ENCODE data around the gene KIF17. TPM values are rescaled to one million over a fixed set of nuclear protein-coding genes. Genes with fewer than 3 reads are reported as not detected.

Gene KIF17
- total and polyA plus RNA-seq, 2 of the 8 experiments (the other 6 are each of a cell fraction or from before 2014, with no cell fraction given) = 6.9 to 10.4 TPM

GRCh38 chr1:20705203-20705755 is 12.5 kb downstream of the KIF17 start:
- no peak for FAIRE-seq

More at GRCh38 chr1:20705203-20705755, 12.5 kb downstream of the KIF17 start:
- H3K4ac ChIP-seq (replicated peaks; ENCODE audit: insufficient read length, low read depth, low read length) = no peak overlapping the region
- no peak overlapping the region for H3K18ac ChIP-seq (ENCODE audit: extremely low read depth, low read length)
- no peak overlapping the region for H3K56ac ChIP-seq (replicated peaks; ENCODE audit: insufficient read length, low read depth, low read length)
- no peak overlapping the region for H3K4me2 ChIP-seq (ENCODE audit: insufficient read depth in 1 of 2, low read depth in 2 of 2, low read length in 2 of 2)
- H2AK5ac ChIP-seq (ENCODE audit: low read depth, low read length) = no peak overlapping the region
- H4K91ac ChIP-seq (replicated peaks; ENCODE audit: insufficient read length, low read length) = no peak overlapping the region
- H2BK5ac ChIP-seq (ENCODE audit: low read depth, low read length) = no peak overlapping the region
- peaks cover 8% of the 10 kb centered on the region; the same call in 1 of the 2 replicates for H3K23me2 ChIP-seq (ENCODE audit: low read depth, low read length)
- H3K4me3 ChIP-seq (ENCODE audit: extremely low read depth in 1 of 4, insufficient read depth in 2 of 4, low read depth in 3 of 4, low read length in 4 of 4) = no peak overlapping the region
- no peaks in the 10 kb centered on the region for H3K9me3 ChIP-seq (ENCODE audit: insufficient read depth in 2 of 2, low read depth in 1 of 2, low read length in 1 of 2)
- no peak overlapping the region for H3K14ac ChIP-seq (ENCODE audit: insufficient read length)
- DNase-seq (ENCODE audit: low read depth in 1 of 2, low spot score in 2 of 2) = no peak
- no peaks in the 10 kb centered on the region for H3K4me1 ChIP-seq (replicated peaks in 1 of 4; ENCODE audit: control insufficient read depth in 3 of 4, insufficient read depth in 4 of 4, low read length in 3 of 4)
- 92% methylated on average over 15 of the region's 15 CpGs; no CpG with 5 or more reads in 1 of the 2 experiments for WGBS, 2 experiments (ENCODE audit: extremely low coverage in 1 of 2, insufficient coverage in 1 of 2, insufficient read length in 1 of 2, insufficient replicate concordance in 2 of 2, low coverage in 1 of 2, low lambda C conversion rate in 2 of 2, missing lambda C conversion rate in 1 of 2)
- H3K27me3 ChIP-seq (replicated peaks in 1 of 4; ENCODE audit: control insufficient read depth in 3 of 4, extremely low read depth in 1 of 4, insufficient read depth in 3 of 4, low read length in 3 of 4) = no peaks in the 10 kb centered on the region
- no peak overlapping the region for H3K23ac ChIP-seq (ENCODE audit: insufficient read length)
- H3K36me3 ChIP-seq (ENCODE audit: control insufficient read depth in 2 of 4, insufficient read depth in 4 of 4, low read length in 3 of 4) = no peaks in the 10 kb centered on the region; a peak in 2 of 8 replicates
- H2BK15ac ChIP-seq (ENCODE audit: low read length) = no peak overlapping the region
- H2AFZ ChIP-seq (ENCODE audit: low read length) = no peak overlapping the region
- TF ChIP-seq RBBP5 (IDR thresholded peaks at IDR 0.05; ENCODE audit: borderline replicate concordance, low read depth, low read length) (no peak), CBX5 (IDR thresholded peaks at IDR 0.05; ENCODE audit: low read depth, low read length) (no peak), SIRT6 (IDR thresholded peaks at IDR 0.05; ENCODE audit: low read length) (no peak), TAF1 (IDR thresholded peaks at IDR 0.05; ENCODE audit: low read depth, low read length) (no peak), SP2 (IDR thresholded peaks at IDR 0.05; ENCODE audit: low read length) (no peak), SP4 (IDR thresholded peaks at IDR 0.05; ENCODE audit: low read length) (no peak), KDM5A (IDR thresholded peaks at IDR 0.05; ENCODE audit: low read length) (no peak), SAP30 (IDR thresholded peaks at IDR 0.05; ENCODE audit: insufficient read depth, insufficient replicate concordance, low read length) (no peak), POU5F1 (IDR thresholded peaks at IDR 0.05; ENCODE audit: low read depth, low read length) (no peak), TBP (IDR thresholded peaks at IDR 0.05; ENCODE audit: low read depth, low read length) (no peak), HDAC6 (IDR thresholded peaks at IDR 0.05; ENCODE audit: low read depth, low read length) (no peak), JUN (IDR thresholded peaks at IDR 0.05; ENCODE audit: low read depth, low read length) (no peak), SP1 (IDR thresholded peaks at IDR 0.05; ENCODE audit: low read depth, low read length) (no peak), POLR2A (IDR thresholded peaks at IDR 0.05; ENCODE audit: control extremely low read depth in 1 of 2, low read depth in 2 of 2, low read length in 2 of 2) (no peak), TCF12 (IDR thresholded peaks at IDR 0.05; ENCODE audit: low read depth, low read length) (no peak), YY1 (IDR thresholded peaks at IDR 0.05; ENCODE audit: low read depth, low read length) (no peak)
- H3K27ac ChIP-seq (ENCODE audit: low read depth, low read length) = no peak overlapping the region
- H2BK12ac ChIP-seq (ENCODE audit: low read depth, low read length) = no peak overlapping the region
- no peaks in the 10 kb centered on the region for H3K79me1 ChIP-seq (ENCODE audit: low read depth, low read length)
- H3K79me2 ChIP-seq (ENCODE audit: control insufficient read depth in 1 of 2, insufficient read depth in 2 of 2, low read length in 2 of 2) = no peaks in the 10 kb centered on the region
- H3K9ac ChIP-seq (replicated peaks in 1 of 4; ENCODE audit: extremely low read depth in 1 of 4, low read depth in 3 of 4, low read length in 3 of 4) = no peak overlapping the region
- no peak overlapping the region for H2BK120ac ChIP-seq (replicated peaks; ENCODE audit: low read depth, low read length)
- H4K20me1 ChIP-seq (replicated peaks in 1 of 2; ENCODE audit: control insufficient read depth in 1 of 2, insufficient read depth in 2 of 2, low read length in 2 of 2) = peaks cover 0 to 19% of the 10 kb centered on the region in 2 experiments
- no peak overlapping the region for H4K8ac ChIP-seq (ENCODE audit: extremely low read depth, insufficient read depth, low read length)
- ChIA-PET POLR2A (ENCODE audit: partially characterized antibody) (interaction anchor here (1.1 kb wide), 1 partner anchor 11 kb away, joined by 4 read pairs; no protein-coding TSS in a partner anchor), CTCF (ENCODE audit: partially characterized antibody) (interaction anchor here (0.7 to 4.6 kb wide), 4 partner anchors 8 to 131 kb away, joined by 3 to 29 read pairs (median 10); no protein-coding TSS in a partner anchor)
- no peak overlapping the region for H2BK20ac ChIP-seq (ENCODE audit: low read length)
- no peak overlapping the region for H4K5ac ChIP-seq (ENCODE audit: insufficient read length, low read depth, low read length)
